HL-60 (cell line): ENCODE measurements around the gene UBL3.

Experiments used
- CTCF ChIP-seq: IDR thresholded peaks from one replicate; pipeline ENCODE4 v1.5.1; 2011; ENCODE audit warnings: low read length, control low read depth, inconsistent platforms; ENCODE audit not compliant: insufficient read depth
- POLR2AphosphoS5 ChIP-seq: IDR thresholded peaks from 2 replicates; pipeline ENCODE4 v1.6.1; 2012; ENCODE audit warnings: low read depth
- REST ChIP-seq: IDR thresholded peaks from 2 replicates; pipeline ENCODE4 v1.6.1; 2012; ENCODE audit warnings: low read depth; ENCODE audit not compliant: insufficient replicate concordance
- SPI1 ChIP-seq: IDR thresholded peaks from 2 replicates; pipeline ENCODE4 v1.6.1; 2012; ENCODE audit warnings: low read depth, mild to moderate bottlenecking, borderline replicate concordance

DNA sequence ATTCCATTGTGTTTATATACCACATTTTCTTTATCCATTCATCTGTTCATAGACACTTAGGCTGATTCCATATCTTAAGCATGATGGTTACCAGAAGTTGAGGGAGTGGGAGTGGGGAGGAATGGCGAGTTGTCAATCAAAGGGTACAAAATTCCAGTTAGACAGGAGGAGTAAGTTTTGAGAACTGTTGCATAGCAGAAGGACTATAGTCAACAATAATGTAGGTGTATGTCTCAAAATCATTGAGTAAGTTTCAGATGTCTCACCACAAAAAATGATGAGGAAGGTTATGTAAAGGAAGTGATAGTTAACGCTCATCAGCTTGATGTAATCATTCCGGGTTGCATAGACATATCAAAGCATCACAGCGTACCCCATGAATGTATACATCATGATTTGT lies 4.6 kb upstream of the UBL3 start:
- TF ChIP-seq POLR2AphosphoS5 (no peak), CTCF (no peak), REST (no peak), SPI1 (no peak)
